Fibroblast of skin of left quadriceps (primary cell): ENCODE results near the gene ACSM5.
"Not testable (repeated sequence)": the region's sequence is repeated elsewhere in the genome, so short reads cannot be mapped to it uniquely, and the experiment has no call there.

Experiments used
- DNase-seq, 2 experiments: peaks; one replicate each; pipeline ENCODE4 v3.0.0-alpha.2; 2013; ENCODE audit warnings: low read depth in 2 of 2

ACSM5 gene

DNA sequence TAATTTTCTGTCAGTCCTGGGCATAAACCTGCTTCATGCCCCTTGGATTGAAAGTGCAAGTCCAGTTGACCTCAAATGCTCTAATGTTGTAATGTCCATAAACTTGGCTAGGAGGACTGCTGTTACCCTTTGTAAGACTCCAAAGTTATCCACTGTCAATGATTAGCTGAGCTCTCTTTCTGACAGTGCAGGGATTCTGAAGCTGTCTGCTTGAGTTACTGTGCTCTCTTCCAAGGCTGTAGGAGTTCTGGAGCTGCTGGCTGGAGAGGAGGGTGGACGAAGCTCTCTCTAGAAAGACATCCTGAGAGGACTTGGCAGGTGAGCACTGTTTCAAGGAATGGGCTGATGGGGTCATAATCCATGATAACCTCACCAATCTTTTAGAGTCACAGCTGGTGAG, 42.0 kb downstream of the ACSM5 start, which contains the start of gene ACSM2A:
Gene ACSM2A (plus strand): TSS at position 158 of the 400 bp plus-strand sequence. CDS start 8,594 bp downstream, outside the sequence.
- not testable (repeated sequence) for DNase-seq

DNA sequence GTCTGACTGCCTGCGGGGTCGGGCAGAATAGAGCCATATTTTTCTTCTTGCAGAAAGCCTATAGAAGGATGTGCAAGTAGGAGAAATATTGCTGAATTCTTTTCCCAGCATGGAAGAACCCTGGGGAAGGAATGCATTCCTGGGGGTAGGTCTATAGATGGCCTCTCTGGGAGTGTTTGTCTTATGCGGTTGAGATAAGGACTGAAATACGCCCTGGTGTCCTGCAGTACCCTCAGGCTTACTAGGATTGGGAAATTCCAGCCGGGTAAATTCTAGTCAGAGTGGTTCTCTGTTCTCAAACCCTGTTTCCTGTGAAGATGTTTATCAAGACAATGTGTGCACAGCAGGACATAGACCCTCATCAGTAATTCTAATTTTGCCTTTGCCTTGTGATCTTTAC, 44.3 kb downstream of the ACSM5 start:
- DNase-seq, result not testable (repeated sequence)

DNA sequence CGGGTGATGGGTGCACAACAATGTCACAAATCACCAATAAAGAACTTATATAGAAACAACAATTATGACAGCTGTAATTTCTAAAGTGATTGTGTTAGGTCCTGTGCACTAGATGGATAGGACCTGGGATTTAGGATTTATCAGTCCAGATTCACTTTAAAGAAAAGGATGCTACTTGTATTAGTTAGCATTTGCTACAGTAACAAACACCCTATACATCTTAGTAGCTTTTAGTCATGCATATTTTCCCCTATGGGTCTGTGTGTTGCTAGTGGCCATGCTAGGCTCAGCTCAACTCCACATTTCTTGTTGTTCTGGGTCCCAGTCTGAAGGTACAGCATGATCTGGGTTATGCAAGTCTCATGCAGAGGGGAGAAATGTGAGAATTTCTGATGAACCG, 49.9 kb downstream of the ACSM5 start:
- DNase-seq, result not testable (repeated sequence)

DNA sequence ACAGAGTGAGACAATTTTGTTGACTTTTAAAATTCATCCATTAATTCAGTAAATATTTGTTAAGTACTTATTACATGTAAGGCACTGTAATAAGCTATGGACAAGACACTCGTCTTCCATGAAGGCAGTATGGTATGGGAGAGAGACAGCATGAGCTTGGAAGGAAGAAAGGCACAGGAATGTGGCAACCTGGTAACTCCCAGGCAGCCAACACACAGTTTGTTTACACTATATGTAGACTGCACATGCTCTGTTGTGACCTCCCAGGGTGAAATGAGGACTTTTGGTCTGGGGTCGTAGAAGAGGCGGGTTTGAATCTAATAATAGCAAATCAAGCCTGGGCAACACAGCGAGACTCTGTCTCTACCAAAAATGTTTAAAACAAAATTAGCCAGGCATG, 51.0 kb downstream of the ACSM5 start:
- DNase-seq, result not testable (repeated sequence)

DNA sequence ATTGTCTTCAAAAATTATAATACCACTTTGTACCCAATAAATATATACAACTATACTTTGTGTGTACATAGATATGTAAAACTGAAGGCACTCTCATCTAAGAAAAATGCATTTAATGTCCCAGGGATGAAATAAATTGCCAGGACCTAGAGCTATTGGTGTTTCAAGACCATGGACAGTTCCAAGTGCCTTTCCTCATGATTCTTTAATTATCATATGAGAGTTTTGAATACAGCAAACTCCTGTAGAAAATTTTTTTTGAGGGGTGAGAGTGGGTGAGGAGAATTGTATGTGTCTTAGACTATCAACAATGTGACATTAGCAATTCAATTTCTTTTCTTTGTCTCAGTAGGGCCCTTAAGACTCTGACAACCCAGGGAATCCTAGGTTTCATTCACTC, 59.6 kb downstream of the ACSM5 start:
- not testable (repeated sequence) for DNase-seq

DNA sequence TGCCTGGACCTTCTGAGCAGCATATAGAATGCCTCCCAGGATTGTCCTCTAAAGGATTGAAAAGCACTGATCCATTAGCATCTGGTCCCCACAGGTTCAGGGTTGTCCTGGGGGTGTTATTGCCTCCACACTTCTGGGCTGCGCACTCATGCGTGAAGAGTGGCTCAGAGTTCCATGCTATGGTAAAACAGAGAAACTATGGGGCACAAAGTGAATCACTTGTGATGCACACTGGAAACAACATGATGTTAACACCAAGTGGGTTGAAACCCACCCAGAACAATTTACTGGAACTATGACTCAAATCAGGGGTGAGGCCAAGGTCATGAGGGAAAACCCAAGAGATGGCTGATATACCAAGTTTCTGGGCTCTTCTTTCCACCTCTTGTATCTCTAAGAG, 60.6 kb downstream of the ACSM5 start:
- DNase-seq, result not testable (repeated sequence)

DNA sequence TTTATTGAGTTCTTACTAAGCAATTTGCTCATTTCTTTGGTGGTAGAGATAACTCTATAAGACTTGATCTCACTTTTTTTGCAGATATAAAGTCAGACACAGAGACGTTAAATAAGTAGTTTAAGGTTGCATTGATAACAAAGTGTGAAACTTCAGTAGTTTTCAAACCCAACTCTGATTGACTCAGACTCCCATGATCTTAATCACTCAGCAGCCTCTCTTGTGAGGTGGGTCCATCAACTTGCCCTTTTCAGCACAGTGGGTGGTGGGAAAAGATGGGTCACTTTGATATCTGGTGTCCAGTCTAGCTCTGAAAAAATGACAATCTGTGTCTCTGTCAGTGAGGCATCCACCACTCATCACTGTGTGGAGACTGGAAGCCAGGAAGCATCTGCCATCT, 61.4 kb downstream of the ACSM5 start:
- DNase-seq, result not testable (repeated sequence)

DNA sequence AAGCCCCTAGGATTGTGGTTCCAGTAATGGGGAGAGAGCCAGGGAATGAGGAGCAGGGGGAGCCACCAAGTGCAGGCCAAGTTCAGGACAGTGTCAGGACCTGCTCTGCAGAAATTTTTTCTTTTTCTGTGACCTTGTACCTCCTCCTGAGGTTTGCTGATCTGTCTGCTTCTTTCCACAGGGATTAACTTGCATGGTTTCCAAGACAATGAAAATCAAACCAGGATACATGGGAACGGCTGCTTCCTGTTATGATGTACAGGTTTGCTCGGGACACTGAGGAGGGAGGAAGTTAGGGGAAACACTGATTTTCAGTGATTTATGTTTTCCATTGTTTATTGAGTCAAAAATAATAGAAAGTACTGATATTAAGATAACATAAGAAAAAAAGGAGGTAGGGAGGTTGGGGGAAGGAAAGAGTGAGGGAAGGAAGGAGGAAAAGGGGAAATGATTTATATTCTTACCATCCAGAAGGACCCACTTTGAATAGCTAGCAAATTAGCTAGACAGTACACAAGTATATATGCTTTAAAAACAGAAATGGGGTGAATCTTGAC, 67.9 kb downstream of the ACSM5 start:
- not testable (repeated sequence) for DNase-seq

DNA sequence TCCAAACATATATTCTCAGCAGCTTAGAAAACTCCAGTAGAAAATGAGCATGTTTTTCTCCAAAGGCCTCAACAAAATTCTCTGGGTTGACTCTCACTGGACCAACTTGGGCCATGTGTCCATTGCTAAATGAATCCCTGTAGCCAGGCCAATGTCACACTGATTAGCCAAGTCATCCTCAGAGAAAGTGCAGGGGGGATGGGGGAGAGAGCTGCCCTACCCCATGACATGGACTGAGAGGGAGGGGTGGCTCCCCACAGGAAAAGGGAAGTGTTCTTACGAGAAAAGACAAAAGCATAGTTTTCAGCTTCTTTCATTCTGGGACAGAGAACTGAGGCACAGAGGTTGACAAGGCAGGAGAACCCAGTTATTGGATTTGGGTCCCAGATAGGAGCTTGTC, 74.7 kb downstream of the ACSM5 start:
- DNase-seq, result not testable (repeated sequence)

DNA sequence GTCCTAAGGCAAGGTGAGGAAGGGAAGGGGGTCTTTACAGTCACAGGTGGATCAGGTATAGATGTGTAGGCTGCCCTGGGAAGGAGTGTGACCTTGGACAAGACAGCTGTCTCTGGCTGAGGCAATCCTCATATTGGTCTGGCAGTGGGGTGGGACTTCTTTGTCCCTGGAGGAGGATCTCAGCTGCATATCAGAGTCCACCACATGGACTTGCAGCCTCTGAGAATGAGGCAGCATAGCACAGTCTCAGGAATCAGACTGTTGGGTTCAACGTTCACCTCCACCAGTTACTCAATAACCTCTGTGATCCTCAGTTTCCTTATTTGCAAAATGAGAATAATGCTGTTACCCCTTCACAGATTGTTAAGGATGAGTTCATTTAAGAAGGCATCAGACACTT, 75.4 kb downstream of the ACSM5 start:
- no peak for DNase-seq

DNA sequence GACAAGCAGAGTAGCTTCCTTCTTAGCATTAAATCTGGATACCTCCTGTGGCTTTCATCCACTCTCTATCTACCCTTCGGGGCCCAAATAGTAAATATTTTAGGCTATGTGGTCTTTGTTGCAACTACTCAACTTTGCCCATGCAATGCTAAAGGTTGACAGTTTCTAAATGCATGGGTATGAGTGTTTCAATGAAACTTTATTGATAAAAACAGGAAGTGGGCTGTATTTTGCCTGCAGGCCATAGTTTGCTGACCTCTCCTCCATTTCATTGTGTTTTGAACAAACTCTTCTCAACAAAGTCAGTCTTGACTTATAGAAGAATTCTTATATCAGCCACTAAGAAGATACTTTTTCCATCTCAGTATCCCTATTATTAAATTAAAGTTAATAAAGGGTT, 76.1 kb downstream of the ACSM5 start:
- DNase-seq, result no peak
